ENCODE data around the gene ZG16B.
A peak's percentile ranks its signal among the peaks of the same experiment; 100 is the strongest.

The ZG16B gene

DNA sequence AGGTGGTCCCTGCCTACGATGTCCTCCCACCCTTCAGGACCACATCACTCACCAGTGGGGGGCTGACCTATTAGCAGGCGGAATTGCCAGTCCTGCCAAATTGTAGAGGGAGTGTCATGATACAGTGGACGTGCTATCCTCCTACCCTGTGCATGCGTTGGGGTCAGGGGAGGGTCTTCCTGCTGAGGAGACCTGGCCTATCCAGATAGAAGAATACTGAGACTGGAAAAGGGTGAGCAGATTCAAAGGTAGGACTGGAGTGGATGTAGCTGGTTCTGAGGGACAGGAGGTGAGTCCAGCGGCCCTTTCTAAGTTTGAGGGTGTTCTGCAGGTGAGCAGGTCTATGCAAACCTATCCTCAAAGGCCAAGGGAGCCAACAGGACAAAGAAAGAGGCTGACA is 23.8 kb upstream of the ZG16B start:
- no peak for DNase-seq (ENCODE audit: low read depth in 2 of 2)

DNA sequence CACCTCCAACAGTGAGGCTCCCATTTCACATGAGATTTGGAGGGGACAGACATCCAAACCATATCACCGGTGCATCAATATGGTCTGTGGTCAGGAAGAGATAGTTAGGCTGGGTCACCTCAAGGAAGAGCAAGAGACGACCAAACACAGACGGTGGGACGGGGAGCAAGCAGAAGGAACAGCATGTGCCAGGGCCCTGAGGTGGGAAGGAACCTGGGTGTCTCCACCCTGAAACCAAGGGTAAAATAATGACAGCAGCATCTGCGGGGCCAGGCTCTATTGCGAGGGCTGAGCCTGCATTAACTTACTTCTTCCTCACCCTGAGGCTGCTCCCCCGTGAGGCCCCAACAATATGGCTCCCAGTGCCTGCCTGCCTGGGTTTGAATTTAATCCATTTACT is 21.9 kb upstream of the ZG16B start:
- no peak for DNase-seq (ENCODE audit: low read depth in 2 of 2)

- DNase-seq (ENCODE audit: low read depth in 2 of 2), result no peak
Measured at GRCh38 chr16:2809149-2809760, 20.8 kb upstream of the ZG16B start.

- no peak for DNase-seq (ENCODE audit: low read depth in 2 of 2)
Measured at GRCh38 chr16:2810651-2811050, 19.5 kb upstream of the ZG16B start.

GRCh38 chr16:2811703-2812471 is 18.2 kb upstream of the ZG16B start:
- DNase-seq (ENCODE audit: low read depth in 2 of 2), result no peak

DNA sequence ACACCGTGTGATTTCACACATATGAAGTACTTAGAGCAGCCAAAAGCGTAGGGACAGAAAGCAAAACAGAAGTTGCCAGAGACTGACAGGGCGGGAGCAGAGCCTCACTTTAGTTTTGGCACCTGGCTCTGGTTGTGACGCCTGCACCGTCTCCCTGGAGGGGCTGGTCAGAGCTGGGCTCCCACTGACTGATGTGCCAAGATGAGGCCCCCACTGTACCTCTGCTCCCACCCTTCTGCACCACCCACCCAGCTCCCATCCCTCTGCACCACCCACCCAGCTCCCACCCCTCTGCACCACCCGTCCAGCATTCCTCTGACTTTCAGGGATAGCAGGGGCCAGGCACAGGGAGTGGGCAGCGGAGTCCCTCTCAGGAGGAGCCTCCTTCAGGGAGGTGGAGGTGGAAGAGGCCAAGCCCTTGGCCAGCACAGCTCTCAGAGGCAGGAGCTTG is 16.3 kb upstream of the ZG16B start:
- no peak for DNase-seq (ENCODE audit: low read depth in 2 of 2)

- DNase-seq (ENCODE audit: low read depth in 2 of 2), result no peak
Measured at GRCh38 chr16:2814551-2815298, 15.4 kb upstream of the ZG16B start.

DNA sequence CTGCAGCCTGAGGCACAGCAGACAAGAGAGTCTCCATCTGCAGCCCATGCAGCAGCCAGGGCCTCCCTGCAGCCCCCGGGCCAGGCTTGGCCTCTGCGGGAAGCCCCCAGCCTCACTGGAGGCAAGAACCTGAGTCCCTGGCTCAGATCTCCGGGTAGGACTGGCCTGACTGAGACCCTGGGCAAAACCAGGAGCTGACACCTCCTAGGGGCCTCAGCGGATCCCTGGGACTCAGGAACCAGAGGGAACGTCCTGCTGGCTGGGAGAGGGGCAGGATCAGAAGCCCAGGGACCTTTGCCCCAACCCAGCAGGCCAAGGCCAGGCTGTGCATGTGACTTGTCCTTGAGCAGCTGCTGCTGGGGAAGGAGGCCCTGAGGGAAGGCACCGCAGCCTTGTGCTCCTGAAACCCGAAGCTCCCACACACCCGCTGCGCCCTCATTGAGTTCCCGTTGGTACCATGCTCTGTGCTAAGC is 14.8 kb upstream of the ZG16B start:
- DNase-seq (ENCODE audit: low read depth in 2 of 2), result no peak

DNA sequence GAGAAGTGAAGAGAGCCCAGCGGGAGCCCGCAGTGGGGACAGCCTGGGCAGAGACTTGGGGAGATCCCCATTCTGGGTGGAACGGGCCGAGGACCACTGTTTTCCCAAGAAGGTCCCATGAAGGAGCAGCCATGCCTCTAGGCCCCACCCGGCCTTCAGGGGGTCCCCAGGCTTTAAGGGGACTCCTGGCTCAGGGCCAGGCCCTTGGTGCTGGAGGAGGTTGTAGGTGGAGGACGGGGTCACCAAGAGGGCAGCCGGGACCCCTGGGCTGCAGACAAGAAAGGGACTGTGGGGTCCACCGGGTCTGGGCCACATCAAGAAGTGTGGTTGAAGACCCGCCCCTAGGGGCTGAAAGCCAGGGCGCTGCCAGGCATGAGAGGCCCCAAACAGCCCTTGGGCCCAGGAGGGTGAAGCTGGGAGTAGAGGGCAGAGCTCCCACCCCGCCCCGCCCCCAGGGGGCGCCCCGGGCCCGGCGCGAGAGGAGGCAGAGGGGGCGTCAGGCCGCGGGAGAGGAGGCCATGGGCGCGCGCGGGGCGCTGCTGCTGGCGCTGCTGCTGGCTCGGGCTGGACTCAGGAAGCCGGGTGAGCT is 13.3 kb upstream of the ZG16B start, which contains the start of gene PRSS21:
Gene PRSS21, plus strand, starts transcription at position 487 of the 589 bp plus-strand sequence. Its CDS starts 32 bp downstream, at position 519.
- peak in 1 of 2 donors; percentile 31 for DNase-seq (ENCODE audit: low read depth in 2 of 2)

DNA sequence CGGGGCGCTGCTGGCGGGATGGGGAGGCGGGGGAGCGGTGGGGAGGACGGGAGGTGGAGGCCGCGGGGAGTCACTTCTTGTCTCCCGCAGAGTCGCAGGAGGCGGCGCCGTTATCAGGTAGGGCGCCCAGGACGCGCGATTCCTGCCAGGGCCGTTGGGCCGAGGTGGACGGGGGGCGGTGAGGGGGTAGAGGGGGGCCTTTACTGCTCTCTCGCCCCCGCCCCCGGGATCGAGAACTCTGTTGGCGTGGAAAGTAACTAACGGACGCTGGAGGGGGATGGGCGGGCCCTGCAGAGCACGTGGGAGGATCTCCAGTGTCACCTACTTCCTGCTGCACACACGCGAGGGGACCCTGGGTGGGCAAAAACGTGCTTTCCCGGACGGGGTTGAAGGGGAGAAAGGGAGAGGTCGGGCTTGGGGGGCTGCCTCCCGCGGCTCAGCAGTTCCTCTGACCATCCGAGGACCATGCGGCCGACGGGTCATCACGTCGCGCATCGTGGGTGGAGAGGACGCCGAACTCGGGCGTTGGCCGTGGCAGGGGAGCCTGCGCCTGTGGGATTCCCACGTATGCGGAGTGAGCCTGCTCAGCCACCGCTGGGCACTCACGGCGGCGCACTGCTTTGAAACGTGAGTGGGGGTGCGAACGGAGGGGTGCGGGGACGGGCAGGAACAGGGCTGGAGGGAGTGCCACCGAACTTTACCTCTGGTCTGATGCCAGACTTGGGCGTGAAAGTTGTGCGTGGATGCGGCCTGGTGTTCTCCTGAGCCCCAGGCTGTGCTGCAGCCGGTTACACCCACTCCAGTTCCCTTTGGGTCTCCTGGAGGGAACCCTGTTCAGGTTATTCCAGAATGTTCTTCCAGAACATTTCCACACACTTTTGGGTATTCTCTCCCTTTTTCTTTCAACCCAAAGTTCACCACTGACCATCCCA is 12.5 kb upstream of the ZG16B start:
- no peak for DNase-seq (ENCODE audit: low read depth in 2 of 2)

DNA sequence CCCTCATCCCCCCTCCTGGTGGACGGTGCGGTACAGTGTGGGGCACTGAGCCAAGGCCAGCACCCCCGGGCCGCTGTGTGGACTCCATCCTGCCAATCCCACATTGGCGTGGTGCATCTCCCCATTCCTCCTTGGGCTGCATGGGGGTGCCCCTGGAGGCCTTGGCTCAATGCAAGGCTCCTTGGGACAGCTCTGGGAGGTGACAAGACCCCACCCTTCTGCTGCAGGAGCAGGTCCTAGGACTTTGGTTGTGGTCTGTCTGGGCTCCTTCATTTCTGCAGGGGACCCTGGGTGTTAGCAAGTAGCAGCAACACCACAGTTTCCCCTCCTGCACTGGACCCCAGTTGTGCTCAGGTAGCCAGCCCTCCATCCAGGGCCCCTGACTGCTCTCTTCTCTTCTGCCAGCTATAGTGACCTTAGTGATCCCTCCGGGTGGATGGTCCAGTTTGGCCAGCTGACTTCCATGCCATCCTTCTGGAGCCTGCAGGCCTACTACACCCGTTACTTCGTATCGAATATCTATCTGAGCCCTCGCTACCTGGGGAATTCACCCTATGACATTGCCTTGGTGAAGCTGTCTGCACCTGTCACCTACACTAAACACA is 11.7 kb upstream of the ZG16B start:
- no peak for DNase-seq (ENCODE audit: low read depth in 2 of 2)

DNA sequence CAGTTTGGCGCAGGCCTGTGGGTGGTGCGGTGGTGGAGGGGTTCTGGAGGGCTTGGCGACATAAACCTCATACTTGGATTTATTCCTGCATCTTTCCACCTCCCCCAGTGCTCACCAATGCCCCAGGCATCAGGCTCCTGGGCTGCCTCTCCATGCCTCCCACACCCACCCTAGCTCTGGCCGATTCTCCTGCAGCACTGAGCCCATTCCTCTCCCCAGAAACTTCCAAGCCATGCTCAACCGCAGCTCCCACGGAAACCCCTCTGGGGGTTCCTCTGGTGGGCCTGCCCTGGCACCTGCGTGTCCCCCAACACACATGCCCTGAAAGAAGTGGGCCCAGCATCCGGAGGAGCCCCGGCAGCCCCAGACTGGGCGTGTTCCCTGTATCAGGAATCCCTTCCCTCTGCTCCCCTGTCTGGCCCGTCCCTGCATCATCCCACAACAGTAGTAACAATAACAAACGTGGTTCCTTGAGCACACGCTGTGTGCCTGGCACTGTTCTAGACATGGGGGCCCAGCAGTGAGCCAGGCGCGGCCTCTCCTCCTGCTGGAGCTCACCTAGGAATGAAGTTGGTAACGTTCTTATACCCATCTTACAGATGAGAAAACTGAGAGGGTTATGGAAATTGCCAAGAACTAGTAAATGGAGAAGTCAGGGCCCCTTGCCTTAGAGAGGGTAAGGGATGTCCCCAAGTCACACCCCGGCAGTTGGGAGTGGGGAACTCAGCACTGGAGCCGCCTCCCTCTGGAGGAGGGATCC is 10.7 kb upstream of the ZG16B start:
- no peak for DNase-seq (ENCODE audit: low read depth in 2 of 2)

GRCh38 chr16:2819939-2820835 is 9.9 kb upstream of the ZG16B start:
- DNase-seq (ENCODE audit: low read depth in 2 of 2), result no peak

DNA sequence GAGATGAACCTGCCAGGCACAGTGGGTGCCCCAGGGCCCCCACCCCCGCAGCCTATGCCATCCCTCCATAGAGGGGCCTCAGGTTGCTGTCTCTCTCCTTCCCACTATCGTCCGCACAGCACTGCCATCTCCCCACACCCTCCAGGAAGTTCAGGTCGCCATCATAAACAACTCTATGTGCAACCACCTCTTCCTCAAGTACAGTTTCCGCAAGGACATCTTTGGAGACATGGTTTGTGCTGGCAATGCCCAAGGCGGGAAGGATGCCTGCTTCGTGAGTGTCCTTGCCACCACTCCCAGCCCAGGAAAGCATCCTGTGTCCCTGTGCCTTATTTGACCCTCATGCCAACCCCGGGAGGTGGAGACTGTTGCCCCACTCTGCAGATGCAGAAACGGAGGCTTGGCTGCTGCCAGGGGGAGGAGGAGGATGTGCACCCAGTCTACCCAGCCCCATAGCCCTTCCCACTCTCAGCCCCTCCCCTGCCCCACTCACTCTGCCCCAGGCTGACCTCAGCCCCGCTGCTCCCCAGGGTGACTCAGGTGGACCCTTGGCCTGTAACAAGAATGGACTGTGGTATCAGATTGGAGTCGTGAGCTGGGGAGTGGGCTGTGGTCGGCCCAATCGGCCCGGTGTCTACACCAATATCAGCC is 9.1 kb upstream of the ZG16B start:
- DNase-seq (ENCODE audit: low read depth in 2 of 2), result no peak

DNA sequence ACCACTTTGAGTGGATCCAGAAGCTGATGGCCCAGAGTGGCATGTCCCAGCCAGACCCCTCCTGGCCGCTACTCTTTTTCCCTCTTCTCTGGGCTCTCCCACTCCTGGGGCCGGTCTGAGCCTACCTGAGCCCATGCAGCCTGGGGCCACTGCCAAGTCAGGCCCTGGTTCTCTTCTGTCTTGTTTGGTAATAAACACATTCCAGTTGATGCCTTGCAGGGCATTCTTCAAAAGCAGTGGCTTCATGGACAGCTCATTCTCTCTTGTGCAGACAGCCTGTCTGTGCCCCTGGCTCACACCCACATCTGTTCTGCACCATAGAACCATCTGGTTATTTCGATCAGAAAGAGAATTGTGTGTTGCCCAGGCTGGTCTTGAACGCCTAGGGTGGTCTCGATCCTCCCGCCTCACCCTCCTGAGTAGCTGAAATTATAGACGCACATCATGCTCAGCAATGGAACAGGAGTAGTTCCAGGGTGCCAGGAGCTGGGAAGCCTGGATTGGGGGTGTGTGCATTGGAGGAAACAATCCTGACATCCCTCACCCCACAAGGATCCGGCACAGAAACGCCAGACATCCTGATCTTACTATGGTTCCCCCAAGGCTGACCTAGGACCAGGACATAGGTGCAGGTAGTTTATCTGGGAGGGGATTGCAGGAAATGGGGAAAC is 8.5 kb upstream of the ZG16B start:
- no peak for DNase-seq (ENCODE audit: low read depth in 2 of 2)

GRCh38 chr16:2822158-2822495 is 8.0 kb upstream of the ZG16B start:
- DNase-seq (ENCODE audit: low read depth in 2 of 2), result no peak

DNA sequence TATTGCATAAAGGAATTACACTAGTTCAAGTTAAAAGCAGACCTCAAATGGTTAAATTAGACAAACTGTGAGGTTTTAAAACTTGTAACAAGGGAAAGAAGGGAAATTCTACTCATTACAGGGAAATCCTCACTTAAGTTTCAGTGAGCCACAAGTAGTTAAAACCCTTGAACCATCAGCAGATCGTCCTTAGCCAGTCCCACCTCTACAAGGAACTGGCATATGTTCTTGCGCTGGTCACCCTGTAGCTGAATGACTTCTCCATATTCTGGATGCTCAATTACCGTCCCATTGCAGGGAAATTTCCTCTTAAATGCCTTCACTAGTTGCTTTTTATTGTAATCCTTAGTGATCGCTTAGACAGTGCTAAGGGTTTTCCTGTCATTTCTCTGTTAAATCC is 7.6 kb upstream of the ZG16B start:
- no peak for DNase-seq (ENCODE audit: low read depth in 2 of 2)

DNA sequence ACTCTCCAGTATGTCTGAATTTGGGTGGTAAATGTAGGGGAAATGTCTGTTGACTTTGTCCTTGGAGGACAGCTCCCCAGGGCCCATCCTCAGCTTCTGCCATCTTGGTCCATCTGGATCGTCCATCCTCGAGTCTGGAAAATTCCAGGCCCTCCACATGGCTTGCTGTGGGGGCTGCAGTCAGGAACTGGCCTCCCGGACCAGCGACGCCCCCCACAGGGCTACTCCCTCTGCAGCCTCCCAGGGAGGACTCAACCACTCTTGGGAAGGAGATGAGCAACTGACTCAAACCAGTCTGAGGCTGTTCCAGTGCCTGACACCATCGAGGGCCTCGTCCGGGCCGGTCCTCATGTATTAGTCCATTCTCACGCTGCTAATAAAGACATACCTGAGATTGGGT is 5.5 kb upstream of the ZG16B start:
- DNase-seq (ENCODE audit: low read depth in 2 of 2), result no peak
